Panc1 (cell line): Measurements from ENCODE around the gene CMTM8. TPM values are rescaled to one million over a fixed set of nuclear protein-coding genes. Genes with fewer than 3 reads are reported as not detected.

Experiments used
- ATAC-seq: fragments of 200-7000 bp; cut with Tn5 transposase; 2 replicates; pipeline ENCODE4 v1.9.1; 2020; ENCODE audit warnings: mild to moderate bottlenecking, moderate library complexity
- BruUV-seq: library from RNA; stranded (reverse); fragments of 400-500 nt; replicated peaks from 2 replicates; lab custom pipeline; 2021; lab: Mats Ljungman, UMichigan
- CTCF ChIA-PET: fragments of 300-600 bp; sonication (Branson Sonifier 250); formaldehyde crosslinking; loops from one replicate; lab custom pipeline; 2022; ENCODE audit warnings: antibody characterized with exemption; lab: Charles Lee
- POLR2A ChIA-PET: fragments of 300-600 bp; sonication (Branson Sonifier 250); formaldehyde crosslinking; loops from one replicate; lab custom pipeline; 2022; ENCODE audit warnings: antibody characterized with exemption; lab: Charles Lee
- DNase-seq: peaks from one replicate; pipeline ENCODE4 v3.0.0-alpha.2; 2010; ENCODE audit warnings: low read depth, low spot score
- H3K27ac ChIP-seq: 2 replicates; pipeline ENCODE4 v1.5.1; 2011; ENCODE audit warnings: mild to moderate bottlenecking, low read length, inconsistent platforms
- H3K27me3 ChIP-seq: fragments of 200-500 bp; sonication (Bioruptor generic); 2 replicates; pipeline ENCODE4 v1.6.0; 2014; ENCODE audit warnings: low read length, inconsistent platforms; ENCODE audit not compliant: control insufficient read depth, insufficient read depth
- H3K36me3 ChIP-seq: fragments of 200-500 bp; sonication (Bioruptor generic); 2 replicates; pipeline ENCODE4 v1.5.1; 2014; ENCODE audit warnings: inconsistent platforms, mild to moderate bottlenecking, low read length, moderate library complexity; ENCODE audit not compliant: control insufficient read depth, insufficient read depth
- H3K4me1 ChIP-seq: 2 replicates; pipeline ENCODE4 v1.5.1; 2011; ENCODE audit warnings: inconsistent platforms, mild to moderate bottlenecking, low read length, moderate library complexity; ENCODE audit not compliant: control insufficient read depth, insufficient read depth
- H3K4me3 ChIP-seq, 2 experiments: 2 replicates each; pipeline ENCODE4 v1.5.1; 2011 to 2012; ENCODE audit warnings: low read depth in 2 of 2, low read length in 2 of 2, mild to moderate bottlenecking in 2 of 2, inconsistent platforms in 1 of 2, moderate library complexity in 1 of 2
- H3K9me3 ChIP-seq: fragments of 200-500 bp; sonication (Bioruptor generic); 2 replicates; pipeline ENCODE4 v1.5.1; 2014; ENCODE audit warnings: low read depth, mild to moderate bottlenecking, inconsistent platforms, low read length, moderate library complexity; ENCODE audit not compliant: control insufficient read depth, insufficient read depth
- POLR2AphosphoS5 ChIP-seq: IDR thresholded peaks from 2 replicates; pipeline ENCODE4 v1.6.1; 2012; ENCODE audit warnings: mild to moderate bottlenecking, low read depth, low read length, moderate library complexity
- SIN3A ChIP-seq: IDR thresholded peaks from 2 replicates; pipeline ENCODE4 v1.6.1; 2012; ENCODE audit warnings: low read depth, mild to moderate bottlenecking, low read length, moderate library complexity, borderline replicate concordance; ENCODE audit not compliant: insufficient read depth
- TCF7L2 ChIP-seq: IDR thresholded peaks from 2 replicates; pipeline ENCODE4 v1.6.1; 2011; ENCODE audit warnings: mild to moderate bottlenecking, low read depth, low read length, inconsistent platforms
- in situ Hi-C: cut with HindIII; loops from 2 replicates; pipeline ENCODE4 v1.10.0; 2016; ENCODE audit warnings: low sequenced_read_pairs, low pct_unique_long_range_greater_than_20kb
- intact Hi-C: fragments of 100-400 bp; cut with micrococcal nuclease; formaldehyde crosslinking; loops from one replicate; pipeline ENCODE4 v1.10.0; 2022; ENCODE audit not compliant: unreplicated experiment
- total RNA-seq: library from RNA; stranded (reverse); gene quantifications from one replicate; pipeline ENCODE4 v1.2.1, GENCODE V29; 2021; ENCODE audit not compliant: unreplicated experiment
- TF ChIP-seq, protein P1 (sequence below), 2 experiments: IDR thresholded peaks; 2 replicates each; pipeline ENCODE4 v1.6.1; 2011 to 2012; ENCODE audit warnings: low read depth in 2 of 2, control low read depth in 1 of 2, low read length in 1 of 2, mild to moderate bottlenecking in 1 of 2, moderate library complexity in 1 of 2; ENCODE audit not compliant: insufficient read depth in 1 of 2
- TF ChIP-seq, protein P2 (sequence below): fragments of 450-650 bp; IDR thresholded peaks from 2 replicates; pipeline ENCODE4 v1.5.1; 2017; ENCODE audit warnings: mild to moderate bottlenecking

CMTM8 gene
- total RNA-seq, 1 experiment from 2014 or later: 9.8 TPM

DNA sequence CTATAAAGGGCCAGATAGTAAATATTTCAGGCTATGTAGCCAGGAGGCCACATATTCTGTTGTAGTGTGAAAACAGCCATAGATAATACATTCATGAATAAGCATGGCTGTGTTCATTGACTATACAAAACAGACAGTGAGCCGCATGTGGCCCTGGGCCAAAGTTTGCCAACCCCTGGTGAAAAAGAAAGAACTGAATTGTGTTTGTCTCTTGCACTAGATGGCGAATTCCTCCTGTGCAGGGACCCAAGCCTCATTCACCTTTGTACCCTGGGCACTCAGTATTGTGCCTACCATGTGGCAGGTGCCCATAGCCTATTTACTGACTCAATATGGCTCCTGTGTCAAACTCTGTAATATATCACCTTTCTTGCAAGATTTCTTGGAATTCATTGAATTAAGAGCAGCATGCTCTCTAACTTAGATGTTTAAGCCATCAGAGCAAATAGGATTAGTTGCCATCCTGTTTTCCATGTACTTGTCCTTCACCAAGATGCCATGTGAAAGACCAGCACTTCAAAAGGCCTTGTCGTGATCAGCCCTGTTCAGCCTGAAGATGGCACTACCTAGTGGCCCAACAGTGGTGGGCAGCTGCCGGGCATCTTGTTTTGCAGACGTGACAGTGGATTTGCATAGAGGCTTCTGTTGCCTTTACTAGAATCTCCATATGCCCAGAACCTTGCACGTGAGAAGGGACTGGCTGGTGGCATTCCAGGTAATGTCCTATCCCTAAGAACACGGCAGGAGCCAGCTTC is 102.3 kb downstream of the CMTM8 start:
- no peak overlapping the region for H3K27ac ChIP-seq
- ATAC-seq: no peak

DNA sequence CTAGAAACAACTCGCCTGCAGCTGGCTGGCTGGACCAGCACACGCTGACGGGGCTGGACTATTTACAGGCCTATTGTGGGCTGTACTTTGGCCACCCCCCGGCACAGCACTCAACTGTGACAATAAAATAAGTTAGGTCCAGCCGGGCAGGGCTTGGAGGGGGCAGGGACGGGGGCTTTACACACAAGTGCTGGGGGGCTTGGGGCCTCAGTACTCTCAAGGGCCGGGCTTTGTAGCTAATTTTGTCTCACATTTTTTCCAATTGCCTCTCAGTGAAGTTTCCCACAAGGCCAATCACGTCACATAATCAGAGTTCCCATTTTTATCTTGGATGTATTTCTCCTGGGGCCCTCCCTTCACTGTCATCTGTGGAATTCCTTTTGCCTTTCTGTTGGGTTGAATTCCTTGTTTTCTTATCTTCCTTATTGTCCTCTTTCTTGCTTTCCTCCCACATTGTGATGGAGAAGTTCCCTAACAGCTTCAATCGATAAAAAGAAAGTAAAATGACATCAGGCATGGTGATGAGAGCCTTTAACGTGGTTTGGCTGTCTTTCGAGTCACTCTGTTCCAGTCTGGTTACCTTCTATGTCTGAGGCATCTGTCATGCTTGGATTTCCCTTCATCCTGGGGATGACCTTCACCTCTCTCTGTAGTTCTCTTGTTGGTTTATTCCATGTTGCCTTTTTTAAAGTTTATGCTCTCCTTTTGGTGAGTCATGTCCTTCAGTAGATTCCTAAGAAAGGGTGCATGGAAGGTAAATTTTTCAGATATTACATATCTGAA is 109.1 kb downstream of the CMTM8 start:
- Histone ChIP-seq H3K27me3 (no peaks in the 10 kb centered on the region), H3K27ac (no peak overlapping the region), H3K9me3 (no peaks in the 10 kb centered on the region), H3K4me3 (no peak overlapping the region), H3K36me3 (no peaks in the 10 kb centered on the region), H3K4me1 (no peaks in the 10 kb centered on the region)
- ChIA-PET POLR2A (interaction anchor here (0.6 to 0.7 kb wide), 2 partner anchors 36 to 48 kb away, joined by 4 to 5 read pairs; no protein-coding TSS in a partner anchor), CTCF (no interaction called here)
- in situ Hi-C loops: no loop called here
- DNase-seq (no peak), ATAC-seq (no peak)
- intact Hi-C loops: no loop called here
- TF ChIP-seq, protein P1, sequence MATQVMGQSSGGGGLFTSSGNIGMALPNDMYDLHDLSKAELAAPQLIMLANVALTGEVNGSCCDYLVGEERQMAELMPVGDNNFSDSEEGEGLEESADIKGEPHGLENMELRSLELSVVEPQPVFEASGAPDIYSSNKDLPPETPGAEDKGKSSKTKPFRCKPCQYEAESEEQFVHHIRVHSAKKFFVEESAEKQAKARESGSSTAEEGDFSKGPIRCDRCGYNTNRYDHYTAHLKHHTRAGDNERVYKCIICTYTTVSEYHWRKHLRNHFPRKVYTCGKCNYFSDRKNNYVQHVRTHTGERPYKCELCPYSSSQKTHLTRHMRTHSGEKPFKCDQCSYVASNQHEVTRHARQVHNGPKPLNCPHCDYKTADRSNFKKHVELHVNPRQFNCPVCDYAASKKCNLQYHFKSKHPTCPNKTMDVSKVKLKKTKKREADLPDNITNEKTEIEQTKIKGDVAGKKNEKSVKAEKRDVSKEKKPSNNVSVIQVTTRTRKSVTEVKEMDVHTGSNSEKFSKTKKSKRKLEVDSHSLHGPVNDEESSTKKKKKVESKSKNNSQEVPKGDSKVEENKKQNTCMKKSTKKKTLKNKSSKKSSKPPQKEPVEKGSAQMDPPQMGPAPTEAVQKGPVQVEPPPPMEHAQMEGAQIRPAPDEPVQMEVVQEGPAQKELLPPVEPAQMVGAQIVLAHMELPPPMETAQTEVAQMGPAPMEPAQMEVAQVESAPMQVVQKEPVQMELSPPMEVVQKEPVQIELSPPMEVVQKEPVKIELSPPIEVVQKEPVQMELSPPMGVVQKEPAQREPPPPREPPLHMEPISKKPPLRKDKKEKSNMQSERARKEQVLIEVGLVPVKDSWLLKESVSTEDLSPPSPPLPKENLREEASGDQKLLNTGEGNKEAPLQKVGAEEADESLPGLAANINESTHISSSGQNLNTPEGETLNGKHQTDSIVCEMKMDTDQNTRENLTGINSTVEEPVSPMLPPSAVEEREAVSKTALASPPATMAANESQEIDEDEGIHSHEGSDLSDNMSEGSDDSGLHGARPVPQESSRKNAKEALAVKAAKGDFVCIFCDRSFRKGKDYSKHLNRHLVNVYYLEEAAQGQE (IDR thresholded peaks at IDR 0.05; ENCODE audit: insufficient read depth in 1 of 2, low read depth in 2 of 2, low read length in 1 of 2): no peak
- TF ChIP-seq TCF7L2: no peak
- TF ChIP-seq, protein P2, sequence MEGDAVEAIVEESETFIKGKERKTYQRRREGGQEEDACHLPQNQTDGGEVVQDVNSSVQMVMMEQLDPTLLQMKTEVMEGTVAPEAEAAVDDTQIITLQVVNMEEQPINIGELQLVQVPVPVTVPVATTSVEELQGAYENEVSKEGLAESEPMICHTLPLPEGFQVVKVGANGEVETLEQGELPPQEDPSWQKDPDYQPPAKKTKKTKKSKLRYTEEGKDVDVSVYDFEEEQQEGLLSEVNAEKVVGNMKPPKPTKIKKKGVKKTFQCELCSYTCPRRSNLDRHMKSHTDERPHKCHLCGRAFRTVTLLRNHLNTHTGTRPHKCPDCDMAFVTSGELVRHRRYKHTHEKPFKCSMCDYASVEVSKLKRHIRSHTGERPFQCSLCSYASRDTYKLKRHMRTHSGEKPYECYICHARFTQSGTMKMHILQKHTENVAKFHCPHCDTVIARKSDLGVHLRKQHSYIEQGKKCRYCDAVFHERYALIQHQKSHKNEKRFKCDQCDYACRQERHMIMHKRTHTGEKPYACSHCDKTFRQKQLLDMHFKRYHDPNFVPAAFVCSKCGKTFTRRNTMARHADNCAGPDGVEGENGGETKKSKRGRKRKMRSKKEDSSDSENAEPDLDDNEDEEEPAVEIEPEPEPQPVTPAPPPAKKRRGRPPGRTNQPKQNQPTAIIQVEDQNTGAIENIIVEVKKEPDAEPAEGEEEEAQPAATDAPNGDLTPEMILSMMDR: no peak
- no peak for TF ChIP-seq POLR2AphosphoS5
- TF ChIP-seq SIN3A: no peak
- BruUV-seq: no TSS peak

More for the DNA sequence above, 102.3 kb downstream of the CMTM8 start:
- Histone ChIP-seq H3K27me3 (no peaks in the 10 kb centered on the region), H3K9me3 (no peaks in the 10 kb centered on the region), H3K36me3 (no peaks in the 10 kb centered on the region), H3K4me1 (no peaks in the 10 kb centered on the region), H3K4me3 (no peak overlapping the region)
- ChIA-PET CTCF (no interaction called here), POLR2A (no interaction called here)
- TF ChIP-seq TCF7L2: no peak
- TF ChIP-seq, protein P2: no peak
- TF ChIP-seq POLR2AphosphoS5: no peak
- TF ChIP-seq, protein P1 (IDR thresholded peaks at IDR 0.05; ENCODE audit: insufficient read depth in 1 of 2, low read depth in 2 of 2, low read length in 1 of 2): no peak
- no peak for TF ChIP-seq SIN3A
- intact Hi-C loops (loop anchor here (5.0 kb wide), 2 partner anchors 43 to 163 kb away; no protein-coding TSS in a partner anchor), in situ Hi-C loops (no loop called here)
- no TSS peak for BruUV-seq
- DNase-seq: no peak
